HepG2 (cell line): Measurements from ENCODE around the gene TSN. TPM values are rescaled to one million over a fixed set of nuclear protein-coding genes. Genes with fewer than 3 reads are reported as not detected.

Experiments
- HNF4G ChIP-seq, 2 experiments: sonication (generic) in 1 of 2; formaldehyde crosslinking in 1 of 2; IDR thresholded peaks; 2 replicates each; pipeline versions ENCODE4 v1.4.0 to v1.6.1; 2011 to 2020; ENCODE audit warnings: borderline replicate concordance in 2 of 2, low read depth in 2 of 2, mild to moderate bottlenecking in 2 of 2, low read length in 1 of 2, missing genetic modification reagents in 1 of 2, moderate library complexity in 1 of 2
- HOXA7 ChIP-seq: sonication (generic); formaldehyde crosslinking; IDR thresholded peaks from 2 replicates; pipeline ENCODE4 v1.8.1; 2022; ENCODE audit warnings: mild to moderate bottlenecking, missing genetic modification reagents, moderate library complexity
- KMT2B ChIP-seq: IDR thresholded peaks from 2 replicates; pipeline ENCODE4 v1.6.1; 2016; ENCODE audit warnings: missing genetic modification reagents, missing compliant biosample characterization
- MEIS1 ChIP-seq: sonication (generic); formaldehyde crosslinking; IDR thresholded peaks from 2 replicates; pipeline ENCODE4 v1.9.0; 2021; ENCODE audit warnings: mild to moderate bottlenecking, missing genetic modification reagents, moderate library complexity, borderline replicate concordance
- MZF1 ChIP-seq: sonication (generic); formaldehyde crosslinking; IDR thresholded peaks from 2 replicates; pipeline ENCODE4 v1.8.1; 2023; ENCODE audit warnings: mild to moderate bottlenecking, missing genetic modification reagents, borderline replicate concordance
- NONO ChIP-seq, 2 experiments: fragments of 450-650 bp in 1 of 2; sonication (generic) in 1 of 2; formaldehyde crosslinking in 1 of 2; IDR thresholded peaks in 1 of 2; conservative IDR thresholded peaks in 1 of 2; 2 replicates each; pipeline versions ENCODE4 v1.6.1 to v1.8.0; 2017 to 2022; ENCODE audit warnings: mild to moderate bottlenecking in 1 of 2, missing genetic modification reagents in 1 of 2, moderate library complexity in 1 of 2
- SALL1 ChIP-seq: sonication (generic); formaldehyde crosslinking; IDR thresholded peaks from 2 replicates; pipeline ENCODE4 v1.8.0; 2022; ENCODE audit warnings: mild to moderate bottlenecking, missing genetic modification reagents
- SNRNP70 ChIP-seq: fragments of 200-400 bp; formaldehyde crosslinking; IDR thresholded peaks from 2 replicates; pipeline ENCODE4 v1.6.1; 2017; ENCODE audit warnings: mild to moderate bottlenecking, low read depth, low read length, moderate library complexity
- SRSF1 ChIP-seq: fragments of 200-400 bp; formaldehyde crosslinking; optimal IDR thresholded peaks from 2 replicates; pipeline ENCODE3; 2017; ENCODE audit warnings: mild to moderate bottlenecking, low read depth, low read length, moderate library complexity
- SRSF9 ChIP-seq: fragments of 200-400 bp; formaldehyde crosslinking; IDR thresholded peaks from 2 replicates; pipeline ENCODE4 v1.6.1; 2018; ENCODE audit warnings: borderline replicate concordance, mild to moderate bottlenecking, low read depth, low read length; ENCODE audit not compliant: insufficient read depth, poor library complexity, severe bottlenecking
- TRIM24 ChIP-seq: sonication (generic); formaldehyde crosslinking; IDR thresholded peaks from 2 replicates; pipeline ENCODE4 v1.8.0; 2022; ENCODE audit warnings: mild to moderate bottlenecking, missing genetic modification reagents
- ZFYVE20 ChIP-seq: sonication (generic); formaldehyde crosslinking; IDR thresholded peaks from 2 replicates; pipeline ENCODE4 v1.8.0; 2023; ENCODE audit warnings: low read depth, mild to moderate bottlenecking, moderate library complexity, missing genetic modification reagents, borderline replicate concordance
- ZKSCAN1 ChIP-seq: fragments of 150-350 bp; IDR thresholded peaks from 2 replicates; pipeline ENCODE4 v1.6.1; 2014; ENCODE audit warnings: low read length
- ZNF253 ChIP-seq: sonication (generic); formaldehyde crosslinking; IDR thresholded peaks from 2 replicates; pipeline ENCODE4 v1.8.0; 2022; ENCODE audit warnings: mild to moderate bottlenecking, missing genetic modification reagents, borderline replicate concordance
- ZNF547 ChIP-seq: sonication (generic); formaldehyde crosslinking; IDR thresholded peaks from 2 replicates; pipeline ENCODE4 v1.5.1; 2020; ENCODE audit warnings: mild to moderate bottlenecking, missing genetic modification reagents
- ZNF780A ChIP-seq: sonication (generic); formaldehyde crosslinking; IDR thresholded peaks from 2 replicates; pipeline ENCODE4 v1.8.0; 2022; ENCODE audit warnings: mild to moderate bottlenecking, missing genetic modification reagents, moderate library complexity
- polyA plus RNA-seq, 8 experiments: library from polyadenylated mRNA; depleted of rRNA in 3 of 8; stranded (reverse) in 7 of 8; unstranded in 1 of 8; fragments of >200 nt; fragmentation: Illumina TruSeq in 4 of 8; extraction: Trizol in 4 of 8; gene quantifications; 2 replicates each; pipeline versions ENCODE4 v1.2.1 to v1.2.3, GENCODE V29; 2011 to 2016; ENCODE audit warnings: low read depth in 4 of 8, missing spikeins in 1 of 8, mixed read lengths in 1 of 8; ENCODE audit not compliant: insufficient read depth in 1 of 8
- total RNA-seq, 5 experiments: library from RNA; depleted of rRNA; stranded (reverse); fragments of >200 nt; fragmentation: Illumina TruSeq; extraction: Trizol; gene quantifications; 2 replicates each; pipeline ENCODE4 v1.2.3, GENCODE V29; 2016; ENCODE audit warnings: low read depth in 1 of 5
- TF ChIP-seq, protein P1 (sequence below): sonication (generic); formaldehyde crosslinking; IDR thresholded peaks from 2 replicates; pipeline ENCODE4 v1.8.0; 2022; ENCODE audit warnings: mild to moderate bottlenecking, missing genetic modification reagents
- TF ChIP-seq, protein P2 (sequence below): sonication (generic); formaldehyde crosslinking; IDR thresholded peaks from 2 replicates; pipeline ENCODE4 v1.5.1; 2020; ENCODE audit warnings: missing genetic modification reagents, mild to moderate bottlenecking, borderline replicate concordance
- TF ChIP-seq, protein P3 (sequence below): sonication (generic); formaldehyde crosslinking; IDR thresholded peaks from 2 replicates; pipeline ENCODE4 v1.4.0; 2020; ENCODE audit warnings: missing genetic modification reagents
- TF ChIP-seq, protein P4 (sequence below): sonication (generic); formaldehyde crosslinking; IDR thresholded peaks from 2 replicates; pipeline ENCODE4 v1.5.0; 2020; ENCODE audit warnings: missing genetic modification reagents
- TF ChIP-seq, protein P5 (sequence below): sonication (generic); formaldehyde crosslinking; IDR thresholded peaks from 2 replicates; pipeline ENCODE4 v1.4.0; 2020; ENCODE audit warnings: missing genetic modification reagents, borderline replicate concordance

Gene TSN
- total and polyA plus RNA-seq, 2 of the 13 experiments (the other 11 are each of a cell fraction or from before 2014, with no cell fraction given), result 56.4 to 115 TPM

DNA sequence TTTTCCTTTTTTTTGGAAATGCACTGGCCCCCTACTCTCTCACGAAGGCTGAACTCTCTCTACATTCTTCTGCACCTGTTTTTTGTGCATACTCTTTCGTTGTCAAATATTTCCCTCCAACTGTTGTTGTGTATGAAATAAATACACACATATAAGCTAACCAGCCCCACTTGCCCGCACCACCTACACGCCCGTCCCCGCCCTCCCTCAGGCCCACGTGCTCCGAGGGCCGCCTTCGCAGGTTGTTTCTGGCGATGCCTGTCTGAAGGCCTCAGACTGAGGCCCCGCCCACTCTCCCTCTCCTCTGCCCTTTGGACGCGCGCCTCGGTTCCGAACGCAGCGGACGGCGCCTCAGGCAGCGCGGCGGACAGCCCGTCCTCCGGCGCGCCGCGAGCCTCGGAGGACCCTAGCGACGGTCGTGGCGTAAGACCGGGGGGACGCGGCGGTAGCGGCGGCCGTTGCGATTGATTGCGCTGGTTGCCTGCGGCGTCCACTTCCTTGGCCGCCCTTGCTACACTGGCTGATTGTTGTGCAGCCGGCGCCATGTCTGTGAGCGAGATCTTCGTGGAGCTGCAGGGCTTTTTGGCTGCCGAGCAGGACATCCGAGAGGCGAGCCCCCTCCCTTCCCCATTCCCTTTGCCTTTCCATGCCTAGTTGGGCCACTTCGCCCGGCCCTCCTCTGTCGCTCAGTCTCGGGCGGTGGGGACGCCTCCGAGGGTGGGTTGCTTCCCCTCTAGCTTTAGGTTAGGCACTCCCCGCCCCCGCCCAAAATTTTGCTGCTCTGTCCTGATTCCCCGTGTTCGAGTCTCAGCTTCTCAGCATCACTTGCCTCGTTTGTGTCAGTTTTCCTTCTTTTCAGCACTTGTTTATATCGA lies at the start of gene TSN (continued):
- TF ChIP-seq, protein P1, sequence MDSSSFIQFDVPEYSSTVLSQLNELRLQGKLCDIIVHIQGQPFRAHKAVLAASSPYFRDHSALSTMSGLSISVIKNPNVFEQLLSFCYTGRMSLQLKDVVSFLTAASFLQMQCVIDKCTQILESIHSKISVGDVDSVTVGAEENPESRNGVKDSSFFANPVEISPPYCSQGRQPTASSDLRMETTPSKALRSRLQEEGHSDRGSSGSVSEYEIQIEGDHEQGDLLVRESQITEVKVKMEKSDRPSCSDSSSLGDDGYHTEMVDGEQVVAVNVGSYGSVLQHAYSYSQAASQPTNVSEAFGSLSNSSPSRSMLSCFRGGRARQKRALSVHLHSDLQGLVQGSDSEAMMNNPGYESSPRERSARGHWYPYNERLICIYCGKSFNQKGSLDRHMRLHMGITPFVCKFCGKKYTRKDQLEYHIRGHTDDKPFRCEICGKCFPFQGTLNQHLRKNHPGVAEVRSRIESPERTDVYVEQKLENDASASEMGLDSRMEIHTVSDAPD (CRISPR knock-in tag), result no peak
- TF ChIP-seq ZKSCAN1 (peak; percentile 67), NONO (IDR thresholded peaks at IDR 0.05) (no peak), NONO (CRISPR knock-in tag; conservative IDR thresholded peaks at IDR 0.05) (peak; percentile 100), SALL1 (peak; percentile 95), SRSF1 (peak; percentile 52), SNRNP70 (no peak), ZFYVE20 (peak; percentile 18; the same call in 1 of the 2 replicates), TRIM24 (CRISPR knock-in tag) (no peak), ZNF780A (peak; percentile 48; the same call in 1 of the 2 replicates), MZF1 (CRISPR knock-in tag) (no peak), KMT2B (CRISPR knock-in tag) (peak; percentile 100), SRSF9 (no peak), ZNF253 (CRISPR knock-in tag) (no peak), HNF4G (IDR thresholded peaks at IDR 0.05; ENCODE audit: borderline replicate concordance, low read depth, low read length) (peak; percentile 60; the same call in 1 of the 2 replicates), HNF4G (CRISPR knock-in tag; IDR thresholded peaks at IDR 0.05; ENCODE audit: borderline replicate concordance, low read depth) (peak; percentile 58; the same call in 1 of the 2 replicates), ZNF547 (CRISPR knock-in tag) (peak; percentile 95), HOXA7 (CRISPR knock-in tag) (no peak), MEIS1 (CRISPR knock-in tag) (no peak; the same call in 1 of the 2 replicates)
- TF ChIP-seq, protein P2, sequence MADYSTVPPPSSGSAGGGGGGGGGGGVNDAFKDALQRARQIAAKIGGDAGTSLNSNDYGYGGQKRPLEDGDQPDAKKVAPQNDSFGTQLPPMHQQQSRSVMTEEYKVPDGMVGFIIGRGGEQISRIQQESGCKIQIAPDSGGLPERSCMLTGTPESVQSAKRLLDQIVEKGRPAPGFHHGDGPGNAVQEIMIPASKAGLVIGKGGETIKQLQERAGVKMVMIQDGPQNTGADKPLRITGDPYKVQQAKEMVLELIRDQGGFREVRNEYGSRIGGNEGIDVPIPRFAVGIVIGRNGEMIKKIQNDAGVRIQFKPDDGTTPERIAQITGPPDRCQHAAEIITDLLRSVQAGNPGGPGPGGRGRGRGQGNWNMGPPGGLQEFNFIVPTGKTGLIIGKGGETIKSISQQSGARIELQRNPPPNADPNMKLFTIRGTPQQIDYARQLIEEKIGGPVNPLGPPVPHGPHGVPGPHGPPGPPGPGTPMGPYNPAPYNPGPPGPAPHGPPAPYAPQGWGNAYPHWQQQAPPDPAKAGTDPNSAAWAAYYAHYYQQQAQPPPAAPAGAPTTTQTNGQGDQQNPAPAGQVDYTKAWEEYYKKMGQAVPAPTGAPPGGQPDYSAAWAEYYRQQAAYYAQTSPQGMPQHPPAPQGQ (CRISPR knock-in tag), result no peak
- TF ChIP-seq, protein P3, sequence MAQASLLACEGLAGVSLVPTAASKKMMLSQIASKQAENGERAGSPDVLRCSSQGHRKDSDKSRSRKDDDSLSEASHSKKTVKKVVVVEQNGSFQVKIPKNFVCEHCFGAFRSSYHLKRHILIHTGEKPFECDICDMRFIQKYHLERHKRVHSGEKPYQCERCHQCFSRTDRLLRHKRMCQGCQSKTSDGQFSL (CRISPR knock-in tag), result 0 out of 2 replicates have a peak, but pooled peaks have one; percentile 77
- TF ChIP-seq, protein P4, sequence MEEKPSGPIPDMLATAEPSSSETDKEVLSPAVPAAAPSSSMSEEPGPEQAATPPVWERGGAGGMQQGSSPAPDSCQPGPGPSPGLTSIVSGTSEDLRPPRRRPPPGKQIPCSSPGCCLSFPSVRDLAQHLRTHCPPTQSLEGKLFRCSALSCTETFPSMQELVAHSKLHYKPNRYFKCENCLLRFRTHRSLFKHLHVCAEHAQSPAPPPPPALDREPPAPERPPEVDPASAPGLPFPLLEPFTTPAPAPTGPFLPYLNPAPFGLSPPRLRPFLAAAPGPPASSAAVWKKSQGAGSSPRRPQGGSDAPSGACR (CRISPR knock-in tag), result no peak; the same call in 1 of the 2 replicates
- TF ChIP-seq, protein P5, sequence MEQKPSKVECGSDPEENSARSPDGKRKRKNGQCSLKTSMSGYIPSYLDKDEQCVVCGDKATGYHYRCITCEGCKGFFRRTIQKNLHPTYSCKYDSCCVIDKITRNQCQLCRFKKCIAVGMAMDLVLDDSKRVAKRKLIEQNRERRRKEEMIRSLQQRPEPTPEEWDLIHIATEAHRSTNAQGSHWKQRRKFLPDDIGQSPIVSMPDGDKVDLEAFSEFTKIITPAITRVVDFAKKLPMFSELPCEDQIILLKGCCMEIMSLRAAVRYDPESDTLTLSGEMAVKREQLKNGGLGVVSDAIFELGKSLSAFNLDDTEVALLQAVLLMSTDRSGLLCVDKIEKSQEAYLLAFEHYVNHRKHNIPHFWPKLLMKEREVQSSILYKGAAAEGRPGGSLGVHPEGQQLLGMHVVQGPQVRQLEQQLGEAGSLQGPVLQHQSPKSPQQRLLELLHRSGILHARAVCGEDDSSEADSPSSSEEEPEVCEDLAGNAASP (CRISPR knock-in tag), result peak; percentile 82; the same call in 1 of the 2 replicates
